ENCODE data around the gene KIAA0586.

DNA sequence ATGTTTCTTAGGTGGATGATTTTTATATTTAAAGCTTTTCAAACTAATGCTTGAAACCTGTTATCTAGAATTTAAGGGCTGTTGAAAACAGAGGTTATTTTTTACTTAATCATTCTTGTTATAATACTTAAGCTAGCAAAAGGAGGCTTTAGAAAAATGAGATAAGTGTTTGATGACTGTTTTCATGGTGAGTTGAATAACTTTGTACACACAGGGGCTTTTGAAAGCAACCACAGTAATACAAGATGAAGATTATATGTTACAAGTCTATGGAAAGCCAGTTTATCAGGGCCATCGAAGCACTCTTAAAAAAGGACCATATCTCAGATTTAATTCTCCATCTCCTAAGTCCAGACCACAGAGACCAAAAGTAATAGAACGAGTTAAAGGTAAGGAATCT lies 33.3 kb downstream of the KIAA0586 start:
- TF ChIP-seq CTCF (conservative IDR thresholded peaks at IDR 0.05 in 1 of 2, IDR thresholded peaks at IDR 0.05 in 1 of 2; ENCODE audit: extremely low read depth in 1 of 2, insufficient read depth in 1 of 2, low read depth in 1 of 2, low read length in 2 of 2) (no peak), EZH2 (IDR thresholded peaks at IDR 0.05; ENCODE audit: borderline replicate concordance, low read length) (no peak)
